AG04449 (cell line): ENCODE data around the gene SLC1A5.

ENCODE experiments used
- CTCF ChIA-PET: fragments of 350-600 bp; formaldehyde crosslinking; extraction: SDS; loops from one replicate; lab custom pipeline; 2021; ENCODE audit warnings: antibody characterized with exemption; lab: Yijun Ruan, JAX
- POLR2A ChIA-PET: fragments of 400-600, 350-600 bp; formaldehyde crosslinking; extraction: SDS; loops from one replicate; lab custom pipeline; 2020; ENCODE audit warnings: antibody characterized with exemption, inconsistent platforms; lab: Yijun Ruan, JAX
- DNase-seq: peaks from one replicate; pipeline ENCODE4 v3.0.0-alpha.2; 2010; ENCODE audit warnings: low read depth, low spot score
- H3K4me3 ChIP-seq: 2 replicates; pipeline ENCODE4 v1.5.1; 2011; ENCODE audit warnings: low read depth, mild to moderate bottlenecking, control low read depth, low read length
- TF ChIP-seq, protein P1 (sequence below): IDR thresholded peaks from one replicate; pipeline ENCODE4 v1.5.1; 2011; ENCODE audit warnings: mild to moderate bottlenecking, moderate library complexity, low read length, control low read depth, inconsistent platforms; ENCODE audit not compliant: insufficient read depth; ENCODE audit errors: missing control alignments

The SLC1A5 gene

DNA sequence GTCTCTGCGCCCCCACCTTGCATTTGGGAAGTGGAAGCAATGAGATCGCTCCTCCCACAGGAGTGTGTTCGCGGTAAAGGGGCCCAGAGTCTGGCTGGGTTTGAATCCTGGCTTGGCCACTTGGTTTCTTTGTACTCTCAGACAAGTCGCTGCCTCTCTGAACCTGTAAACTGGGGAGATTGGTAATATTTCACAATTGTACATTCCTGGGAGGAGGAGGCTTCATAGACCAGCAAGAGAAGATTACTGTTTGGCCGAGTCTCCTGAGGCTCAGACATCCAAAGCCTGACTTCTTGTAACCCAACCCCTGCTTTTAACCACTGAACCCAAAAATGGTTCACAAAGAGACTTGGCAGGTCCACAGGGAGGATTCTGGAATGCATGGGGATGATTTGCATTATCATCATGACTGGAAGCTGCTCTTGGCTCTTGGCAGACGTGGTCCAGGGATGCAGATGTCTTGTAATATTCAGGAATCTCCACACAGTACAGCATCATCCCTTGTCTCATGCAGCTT is 28.5 kb downstream of the SLC1A5 start:
- CTCF ChIA-PET, result interaction anchor here (1.3 to 4.6 kb wide), 3 partner anchors 9 to 81 kb away, joined by 3 to 27 read pairs (median 7); no protein-coding TSS in a partner anchor
- H3K4me3 ChIP-seq, result no peak overlapping the region

DNA sequence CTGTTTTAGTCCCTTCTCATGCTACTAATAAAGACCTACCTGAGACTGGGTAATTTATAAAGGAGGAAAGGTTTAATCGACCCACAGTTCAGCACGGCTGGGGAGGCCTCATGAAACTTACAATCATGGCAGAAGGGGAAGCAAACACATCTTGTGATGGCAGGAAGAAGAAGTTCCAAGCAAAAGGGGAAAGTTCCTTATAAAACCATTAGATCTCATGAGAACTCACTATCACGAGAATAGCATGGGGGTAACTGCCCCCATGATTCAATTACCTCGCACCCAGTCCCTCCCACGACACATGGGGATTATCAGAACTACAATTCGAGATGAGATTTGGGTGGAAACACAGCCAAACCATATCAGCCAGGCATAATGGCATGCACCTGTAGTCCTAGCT is 29.2 kb downstream of the SLC1A5 start:
- ChIA-PET CTCF (interaction anchor here (1.1 to 12.3 kb wide), 12 partner anchors 8 to 218 kb away, joined by 3 to 278 read pairs (median 12); no protein-coding TSS in a partner anchor), POLR2A (interaction anchor here (1.6 kb wide), 1 partner anchor 29 kb away, joined by 5 read pairs; the partner anchor contains the start of gene SLC1A5)
- TF ChIP-seq, protein P1, sequence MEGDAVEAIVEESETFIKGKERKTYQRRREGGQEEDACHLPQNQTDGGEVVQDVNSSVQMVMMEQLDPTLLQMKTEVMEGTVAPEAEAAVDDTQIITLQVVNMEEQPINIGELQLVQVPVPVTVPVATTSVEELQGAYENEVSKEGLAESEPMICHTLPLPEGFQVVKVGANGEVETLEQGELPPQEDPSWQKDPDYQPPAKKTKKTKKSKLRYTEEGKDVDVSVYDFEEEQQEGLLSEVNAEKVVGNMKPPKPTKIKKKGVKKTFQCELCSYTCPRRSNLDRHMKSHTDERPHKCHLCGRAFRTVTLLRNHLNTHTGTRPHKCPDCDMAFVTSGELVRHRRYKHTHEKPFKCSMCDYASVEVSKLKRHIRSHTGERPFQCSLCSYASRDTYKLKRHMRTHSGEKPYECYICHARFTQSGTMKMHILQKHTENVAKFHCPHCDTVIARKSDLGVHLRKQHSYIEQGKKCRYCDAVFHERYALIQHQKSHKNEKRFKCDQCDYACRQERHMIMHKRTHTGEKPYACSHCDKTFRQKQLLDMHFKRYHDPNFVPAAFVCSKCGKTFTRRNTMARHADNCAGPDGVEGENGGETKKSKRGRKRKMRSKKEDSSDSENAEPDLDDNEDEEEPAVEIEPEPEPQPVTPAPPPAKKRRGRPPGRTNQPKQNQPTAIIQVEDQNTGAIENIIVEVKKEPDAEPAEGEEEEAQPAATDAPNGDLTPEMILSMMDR, result no peak
- no peak for DNase-seq
- no peak overlapping the region for H3K4me3 ChIP-seq

More for the DNA sequence above, 28.5 kb downstream of the SLC1A5 start:
- peak; percentile 97 for DNase-seq
- POLR2A ChIA-PET, result interaction anchor here (0.7 to 1.9 kb wide), 5 partner anchors 25 to 81 kb away, joined by 3 to 5 read pairs (median 4); partner anchors contain the start of gene SLC1A5
- TF ChIP-seq, protein P1, result no peak

DNA sequence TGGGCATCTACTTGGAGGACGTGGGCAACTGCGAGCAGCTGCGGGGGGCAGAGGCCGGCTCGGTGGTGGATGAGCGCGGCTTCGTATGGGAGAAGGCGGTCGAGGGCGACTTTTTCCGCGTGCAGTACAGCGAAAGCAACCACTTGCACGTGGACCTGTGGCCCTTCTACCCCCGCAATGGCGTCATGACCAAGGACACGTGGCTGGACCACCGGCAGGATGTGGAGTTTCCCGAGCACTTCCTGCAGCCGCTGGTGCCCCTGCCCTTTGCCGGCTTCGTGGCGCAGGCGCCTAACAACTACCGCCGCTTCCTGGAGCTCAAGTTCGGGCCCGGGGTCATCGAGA is 31.9 kb downstream of the SLC1A5 start:
- no peak overlapping the region for H3K4me3 ChIP-seq
- ChIA-PET POLR2A (no interaction called here), CTCF (interaction anchor here (0.7 to 12.3 kb wide), 16 partner anchors 9 to 366 kb away, joined by 3 to 278 read pairs (median 4); partner anchors contain the start of gene FKRP)
- TF ChIP-seq, protein P1, result no peak
- no peak for DNase-seq

DNA sequence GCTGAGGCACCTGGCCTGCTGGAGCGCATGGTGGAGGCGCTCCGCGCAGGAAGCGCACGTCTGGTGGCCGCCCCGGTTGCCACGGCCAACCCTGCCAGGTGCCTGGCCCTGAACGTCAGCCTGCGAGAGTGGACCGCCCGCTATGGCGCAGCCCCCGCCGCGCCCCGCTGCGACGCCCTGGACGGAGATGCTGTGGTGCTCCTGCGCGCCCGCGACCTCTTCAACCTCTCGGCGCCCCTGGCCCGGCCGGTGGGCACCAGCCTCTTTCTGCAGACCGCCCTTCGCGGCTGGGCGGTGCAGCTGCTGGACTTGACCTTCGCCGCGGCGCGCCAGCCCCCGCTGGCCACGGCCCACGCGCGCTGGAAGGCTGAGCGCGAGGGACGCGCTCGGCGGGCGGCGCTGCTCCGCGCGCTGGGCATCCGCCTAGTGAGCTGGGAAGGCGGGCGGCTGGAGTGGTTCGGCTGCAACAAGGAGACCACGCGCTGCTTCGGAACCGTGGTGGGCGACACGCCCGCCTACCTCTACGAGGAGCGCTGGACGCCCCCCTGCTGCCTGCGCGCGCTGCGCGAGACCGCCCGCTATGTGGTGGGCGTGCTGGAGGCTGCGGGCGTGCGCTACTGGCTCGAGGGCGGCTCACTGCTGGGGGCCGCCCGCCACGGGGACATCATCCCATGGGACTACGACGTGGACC is 32.4 kb downstream of the SLC1A5 start:
- no peak for DNase-seq
- ChIA-PET POLR2A (no interaction called here), CTCF (interaction anchor here (0.7 to 12.3 kb wide), 15 partner anchors 8 to 367 kb away, joined by 3 to 278 read pairs (median 4); partner anchors contain the start of gene FKRP)
- TF ChIP-seq, protein P1, result no peak
- no peak overlapping the region for H3K4me3 ChIP-seq

DNA sequence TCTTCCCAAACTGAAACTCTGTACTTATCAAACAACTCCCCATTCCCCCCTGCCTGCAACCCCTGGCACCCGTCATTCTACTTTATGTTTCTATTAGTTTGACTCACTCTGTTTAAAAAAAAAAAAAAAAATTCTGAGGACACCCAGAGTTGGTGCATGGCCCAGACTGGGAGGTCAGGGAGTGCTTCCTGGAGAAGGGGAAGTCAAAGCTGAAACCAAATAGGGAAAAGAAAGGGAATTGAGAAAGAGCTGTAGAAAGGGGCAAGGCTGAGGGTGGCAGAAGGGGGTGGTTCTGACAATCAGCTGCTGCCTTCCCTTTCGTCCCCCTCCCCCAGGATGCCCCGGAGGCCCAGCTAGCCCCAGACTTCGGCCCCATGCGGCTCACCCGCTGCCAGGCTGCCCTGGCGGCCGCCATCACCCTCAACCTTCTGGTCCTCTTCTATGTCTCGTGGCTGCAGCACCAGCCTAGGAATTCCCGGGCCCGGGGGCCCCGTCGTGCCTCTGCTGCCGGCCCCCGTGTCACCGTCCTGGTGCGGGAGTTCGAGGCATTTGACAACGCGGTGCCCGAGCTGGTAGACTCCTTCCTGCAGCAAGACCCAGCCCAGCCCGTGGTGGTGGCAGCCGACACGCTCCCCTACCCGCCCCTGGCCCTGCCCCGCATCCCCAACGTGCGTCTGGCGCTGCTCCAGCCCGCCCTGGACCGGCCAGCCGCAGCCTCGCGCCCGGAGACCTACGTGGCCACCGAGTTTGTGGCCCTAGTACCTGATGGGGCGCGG is 33.1 kb downstream of the SLC1A5 start:
- CTCF ChIA-PET, result interaction anchor here (0.7 to 12.3 kb wide), 5 partner anchors 11 to 87 kb away, joined by 3 to 278 read pairs (median 10); partner anchors contain the start of gene FKRP
- POLR2A ChIA-PET, result interaction anchor here (0.9 kb wide), 1 partner anchor 85 kb away, joined by 8 read pairs; no protein-coding TSS in a partner anchor
- no peak for DNase-seq

More for the DNA sequence above, 33.1 kb downstream of the SLC1A5 start:
- TF ChIP-seq, protein P1, result no peak
- no peak overlapping the region for H3K4me3 ChIP-seq
